Panc1 (cell line): ENCODE measurements around the gene HNRNPC.

Experiments
- POLR2AphosphoS5 ChIP-seq: IDR thresholded peaks from 2 replicates; pipeline ENCODE4 v1.6.1; 2012; ENCODE audit warnings: mild to moderate bottlenecking, low read depth, low read length, moderate library complexity
- SIN3A ChIP-seq: IDR thresholded peaks from 2 replicates; pipeline ENCODE4 v1.6.1; 2012; ENCODE audit warnings: low read depth, mild to moderate bottlenecking, low read length, moderate library complexity, borderline replicate concordance; ENCODE audit not compliant: insufficient read depth
- TF ChIP-seq, protein P1 (sequence below): fragments of 450-650 bp; IDR thresholded peaks from 2 replicates; pipeline ENCODE4 v1.5.1; 2017; ENCODE audit warnings: mild to moderate bottlenecking
- TF ChIP-seq, protein P2 (sequence below), 2 experiments: IDR thresholded peaks; 2 replicates each; pipeline ENCODE4 v1.6.1; 2011 to 2012; ENCODE audit warnings: low read depth in 2 of 2, control low read depth in 1 of 2, low read length in 1 of 2, mild to moderate bottlenecking in 1 of 2, moderate library complexity in 1 of 2; ENCODE audit not compliant: insufficient read depth in 1 of 2

DNA sequence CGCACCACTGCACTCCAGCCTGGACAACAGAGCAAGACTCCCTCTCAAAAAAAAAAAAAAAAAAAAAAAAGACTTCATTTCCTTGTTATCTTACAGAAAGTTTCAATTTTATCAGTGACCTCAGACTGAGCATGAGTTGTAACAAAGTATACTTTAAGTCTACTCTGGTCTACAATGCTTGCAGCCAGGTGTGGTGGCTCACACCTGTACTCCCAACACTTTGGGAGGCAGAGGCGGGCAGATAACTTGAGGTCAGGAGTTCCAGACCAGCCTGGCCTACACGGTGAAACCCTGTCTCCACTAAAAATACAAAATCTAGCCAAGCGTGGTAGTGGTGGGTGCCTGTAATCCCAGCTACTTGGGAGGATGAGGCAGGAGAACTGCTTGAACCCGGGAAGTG lies 18.0 kb downstream of the HNRNPC start:
- TF ChIP-seq, protein P1, sequence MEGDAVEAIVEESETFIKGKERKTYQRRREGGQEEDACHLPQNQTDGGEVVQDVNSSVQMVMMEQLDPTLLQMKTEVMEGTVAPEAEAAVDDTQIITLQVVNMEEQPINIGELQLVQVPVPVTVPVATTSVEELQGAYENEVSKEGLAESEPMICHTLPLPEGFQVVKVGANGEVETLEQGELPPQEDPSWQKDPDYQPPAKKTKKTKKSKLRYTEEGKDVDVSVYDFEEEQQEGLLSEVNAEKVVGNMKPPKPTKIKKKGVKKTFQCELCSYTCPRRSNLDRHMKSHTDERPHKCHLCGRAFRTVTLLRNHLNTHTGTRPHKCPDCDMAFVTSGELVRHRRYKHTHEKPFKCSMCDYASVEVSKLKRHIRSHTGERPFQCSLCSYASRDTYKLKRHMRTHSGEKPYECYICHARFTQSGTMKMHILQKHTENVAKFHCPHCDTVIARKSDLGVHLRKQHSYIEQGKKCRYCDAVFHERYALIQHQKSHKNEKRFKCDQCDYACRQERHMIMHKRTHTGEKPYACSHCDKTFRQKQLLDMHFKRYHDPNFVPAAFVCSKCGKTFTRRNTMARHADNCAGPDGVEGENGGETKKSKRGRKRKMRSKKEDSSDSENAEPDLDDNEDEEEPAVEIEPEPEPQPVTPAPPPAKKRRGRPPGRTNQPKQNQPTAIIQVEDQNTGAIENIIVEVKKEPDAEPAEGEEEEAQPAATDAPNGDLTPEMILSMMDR, result no peak
- TF ChIP-seq POLR2AphosphoS5 (no peak), SIN3A (no peak)
- TF ChIP-seq, protein P2, sequence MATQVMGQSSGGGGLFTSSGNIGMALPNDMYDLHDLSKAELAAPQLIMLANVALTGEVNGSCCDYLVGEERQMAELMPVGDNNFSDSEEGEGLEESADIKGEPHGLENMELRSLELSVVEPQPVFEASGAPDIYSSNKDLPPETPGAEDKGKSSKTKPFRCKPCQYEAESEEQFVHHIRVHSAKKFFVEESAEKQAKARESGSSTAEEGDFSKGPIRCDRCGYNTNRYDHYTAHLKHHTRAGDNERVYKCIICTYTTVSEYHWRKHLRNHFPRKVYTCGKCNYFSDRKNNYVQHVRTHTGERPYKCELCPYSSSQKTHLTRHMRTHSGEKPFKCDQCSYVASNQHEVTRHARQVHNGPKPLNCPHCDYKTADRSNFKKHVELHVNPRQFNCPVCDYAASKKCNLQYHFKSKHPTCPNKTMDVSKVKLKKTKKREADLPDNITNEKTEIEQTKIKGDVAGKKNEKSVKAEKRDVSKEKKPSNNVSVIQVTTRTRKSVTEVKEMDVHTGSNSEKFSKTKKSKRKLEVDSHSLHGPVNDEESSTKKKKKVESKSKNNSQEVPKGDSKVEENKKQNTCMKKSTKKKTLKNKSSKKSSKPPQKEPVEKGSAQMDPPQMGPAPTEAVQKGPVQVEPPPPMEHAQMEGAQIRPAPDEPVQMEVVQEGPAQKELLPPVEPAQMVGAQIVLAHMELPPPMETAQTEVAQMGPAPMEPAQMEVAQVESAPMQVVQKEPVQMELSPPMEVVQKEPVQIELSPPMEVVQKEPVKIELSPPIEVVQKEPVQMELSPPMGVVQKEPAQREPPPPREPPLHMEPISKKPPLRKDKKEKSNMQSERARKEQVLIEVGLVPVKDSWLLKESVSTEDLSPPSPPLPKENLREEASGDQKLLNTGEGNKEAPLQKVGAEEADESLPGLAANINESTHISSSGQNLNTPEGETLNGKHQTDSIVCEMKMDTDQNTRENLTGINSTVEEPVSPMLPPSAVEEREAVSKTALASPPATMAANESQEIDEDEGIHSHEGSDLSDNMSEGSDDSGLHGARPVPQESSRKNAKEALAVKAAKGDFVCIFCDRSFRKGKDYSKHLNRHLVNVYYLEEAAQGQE (IDR thresholded peaks at IDR 0.05; ENCODE audit: insufficient read depth in 1 of 2, low read depth in 2 of 2, low read length in 1 of 2), result no peak
